Esophagus squamous epithelium (tissue), 4 donors: Measurements from ENCODE around the gene CACFD1.

Source experiments
- CTCF ChIP-seq, 6 experiments: fragments of 450-650 bp in 4 of 6; fragments of 200-600 bp in 2 of 6; sonication (generic) in 2 of 6; IDR thresholded peaks; one replicate each; pipeline ENCODE4 v1.5.1; 2016 to 2019; ENCODE audit warnings: antibody characterized with exemption in 6 of 6, mild to moderate bottlenecking in 4 of 6, moderate library complexity in 4 of 6
- POLR2A ChIP-seq, 4 donors: fragments of 450-650 bp; IDR thresholded peaks; one replicate each; pipeline ENCODE4 v1.6.1; 2017; ENCODE audit warnings: antibody characterized with exemption in 4 of 4, mild to moderate bottlenecking in 4 of 4, moderate library complexity in 3 of 4

GRCh38 chr9:133456409-133456808, 3.4 kb upstream of the CACFD1 start:
- no peak for TF ChIP-seq CTCF (IDR thresholded peaks at IDR 0.05)
- TF ChIP-seq POLR2A (IDR thresholded peaks at IDR 0.05), result no peak
